Prostate gland (tissue), 2 donors: ENCODE results near the gene MSRB2.
A peak's percentile ranks its signal among the peaks of the same experiment; 100 is the strongest.

Experiments used
- POLR2A ChIP-seq: fragments of 450-650 bp; IDR thresholded peaks from one replicate; pipeline ENCODE4 v1.6.1; 2016; ENCODE audit warnings: antibody characterized with exemption, mild to moderate bottlenecking
- TF ChIP-seq, protein P1 (sequence below), 4 experiments: fragments of 200-600 bp in 2 of 4; fragments of 450-650 bp in 2 of 4; sonication (generic) in 2 of 4; IDR thresholded peaks; 1 replicate in 3 of 4; 2 replicates in 1 of 4; pipeline ENCODE4 v1.5.1; 2016 to 2019; ENCODE audit warnings: antibody characterized with exemption in 4 of 4, mild to moderate bottlenecking in 2 of 4, moderate library complexity in 2 of 4

GRCh38 chr10:23158370-23158769, 63.0 kb downstream of the MSRB2 start:
- TF ChIP-seq, protein P1, sequence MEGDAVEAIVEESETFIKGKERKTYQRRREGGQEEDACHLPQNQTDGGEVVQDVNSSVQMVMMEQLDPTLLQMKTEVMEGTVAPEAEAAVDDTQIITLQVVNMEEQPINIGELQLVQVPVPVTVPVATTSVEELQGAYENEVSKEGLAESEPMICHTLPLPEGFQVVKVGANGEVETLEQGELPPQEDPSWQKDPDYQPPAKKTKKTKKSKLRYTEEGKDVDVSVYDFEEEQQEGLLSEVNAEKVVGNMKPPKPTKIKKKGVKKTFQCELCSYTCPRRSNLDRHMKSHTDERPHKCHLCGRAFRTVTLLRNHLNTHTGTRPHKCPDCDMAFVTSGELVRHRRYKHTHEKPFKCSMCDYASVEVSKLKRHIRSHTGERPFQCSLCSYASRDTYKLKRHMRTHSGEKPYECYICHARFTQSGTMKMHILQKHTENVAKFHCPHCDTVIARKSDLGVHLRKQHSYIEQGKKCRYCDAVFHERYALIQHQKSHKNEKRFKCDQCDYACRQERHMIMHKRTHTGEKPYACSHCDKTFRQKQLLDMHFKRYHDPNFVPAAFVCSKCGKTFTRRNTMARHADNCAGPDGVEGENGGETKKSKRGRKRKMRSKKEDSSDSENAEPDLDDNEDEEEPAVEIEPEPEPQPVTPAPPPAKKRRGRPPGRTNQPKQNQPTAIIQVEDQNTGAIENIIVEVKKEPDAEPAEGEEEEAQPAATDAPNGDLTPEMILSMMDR (IDR thresholded peaks at IDR 0.05), result peak; percentile 38 to 69 (median 64)
- no peak for TF ChIP-seq POLR2A
